COLO829 (cell line): Measurements from ENCODE around the gene RBKS.

Experiments used
- DNase-seq: peaks from one replicate; pipeline ENCODE4 v3.0.0; 2012; ENCODE audit warnings: low spot score

The RBKS gene

GRCh38 chr2:27890146-27890923 lies at the start of gene RBKS, which contains the start of gene BABAM2:
Gene RBKS (minus strand): TSS chr2:27890387. CDS start chr2:27890345, 42 bp downstream.
Gene BABAM2 (plus strand): TSS chr2:27890729. CDS start chr2:27894557, 3,828 bp downstream.
- DNase-seq = peak; percentile 83

DNA sequence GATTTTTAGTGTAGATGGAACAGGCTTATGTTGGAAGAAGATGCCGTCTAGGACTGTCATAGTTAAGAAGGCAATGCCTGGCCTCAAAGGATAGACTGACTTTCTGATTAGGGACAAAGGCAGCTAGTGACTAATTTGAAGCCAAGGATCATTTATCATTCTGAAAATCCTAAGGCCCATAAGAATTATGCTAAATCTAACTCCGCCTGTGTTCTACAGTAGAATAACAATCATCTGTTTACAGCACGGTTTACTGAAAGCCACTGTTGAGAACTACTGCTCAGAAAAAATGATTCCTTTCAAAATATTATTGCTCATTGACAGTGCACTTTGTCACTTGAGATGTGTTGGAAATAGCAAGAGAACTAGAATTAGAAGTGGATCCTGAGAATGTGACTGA lies 44.8 kb upstream of the RBKS start:
- no peak for DNase-seq

DNA sequence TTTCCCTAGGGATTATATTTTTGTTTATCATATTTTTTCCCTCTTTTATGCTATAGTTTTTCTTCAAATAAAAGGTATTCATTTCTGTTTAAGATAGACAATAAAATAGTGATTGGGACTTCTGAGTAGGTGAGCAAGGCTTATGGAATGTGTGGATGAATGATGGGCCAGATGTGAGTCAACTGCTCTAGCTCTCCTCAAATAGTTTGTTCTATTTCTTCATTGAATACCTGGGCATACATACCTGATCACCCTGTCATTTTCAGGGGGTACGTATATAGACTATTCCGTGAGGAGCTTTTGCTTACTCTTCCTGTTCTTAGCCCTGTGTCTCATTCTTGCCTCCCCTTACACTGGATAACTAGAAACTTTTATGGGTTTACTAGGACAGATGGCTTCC lies 42.2 kb upstream of the RBKS start:
- no peak for DNase-seq

- DNase-seq = no peak
These were observed 41.3 kb upstream of the RBKS start for GRCh38 chr2:27931361-27931950.

DNA sequence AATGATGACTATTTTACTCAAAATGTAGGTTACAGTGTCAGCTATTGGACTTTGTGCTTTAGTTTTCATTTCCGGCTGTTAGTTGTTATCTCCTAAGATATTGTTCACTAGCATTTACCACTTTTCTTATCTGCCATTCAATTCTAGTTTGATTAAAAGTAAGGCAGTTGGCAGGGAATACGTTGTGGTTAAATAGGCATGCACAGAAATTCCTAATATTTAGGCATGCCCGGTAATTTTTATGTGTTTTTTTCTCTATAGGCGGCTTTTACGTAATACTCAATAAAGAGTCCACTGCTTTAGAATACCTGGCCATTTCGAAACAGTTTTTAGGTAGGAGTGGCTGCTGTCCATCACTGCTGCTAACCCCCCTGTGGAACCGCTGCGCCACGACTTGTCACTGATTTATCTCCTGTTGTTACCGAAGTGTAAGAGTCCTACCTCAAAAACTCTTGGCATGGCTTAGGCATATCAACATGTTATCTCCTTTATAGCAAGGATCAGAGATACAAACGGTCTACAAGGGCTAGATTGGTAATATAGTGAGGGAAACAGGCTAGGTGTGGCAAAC lies 39.8 kb upstream of the RBKS start:
- no peak for DNase-seq

DNA sequence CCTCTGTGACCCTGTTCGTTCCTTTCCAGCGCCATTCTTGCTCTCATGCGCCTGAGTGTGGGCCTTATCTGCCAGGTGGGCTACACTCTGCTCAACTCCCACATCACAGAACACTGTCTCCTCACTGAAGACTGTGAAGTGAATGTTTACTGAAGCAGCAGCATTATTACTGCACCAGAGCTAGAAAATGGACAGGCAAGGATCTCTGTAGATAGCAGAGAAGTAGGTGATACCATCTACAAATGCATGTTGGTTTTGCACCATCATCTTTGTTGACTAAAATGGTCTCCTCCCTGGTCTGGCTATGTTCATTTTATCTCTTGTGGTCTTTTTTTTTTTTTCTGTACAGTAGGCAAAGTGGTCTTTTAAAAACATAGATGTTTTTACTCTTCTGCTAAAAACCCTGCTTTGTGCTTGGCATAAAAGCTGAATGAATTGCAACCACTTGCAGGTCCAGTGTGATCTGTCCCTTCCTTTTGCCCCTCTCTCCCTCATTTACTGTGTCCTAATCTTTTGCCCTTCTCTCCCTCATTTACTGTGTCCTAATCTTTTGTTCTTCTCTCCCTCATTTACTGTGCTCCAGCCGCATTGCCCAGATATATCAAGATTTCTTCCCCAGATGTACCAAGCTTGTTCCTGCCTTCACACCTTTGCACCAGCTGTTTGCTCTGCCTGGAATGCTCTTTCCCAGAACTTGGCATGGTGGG lies 35.7 kb upstream of the RBKS start:
- DNase-seq = no peak

DNA sequence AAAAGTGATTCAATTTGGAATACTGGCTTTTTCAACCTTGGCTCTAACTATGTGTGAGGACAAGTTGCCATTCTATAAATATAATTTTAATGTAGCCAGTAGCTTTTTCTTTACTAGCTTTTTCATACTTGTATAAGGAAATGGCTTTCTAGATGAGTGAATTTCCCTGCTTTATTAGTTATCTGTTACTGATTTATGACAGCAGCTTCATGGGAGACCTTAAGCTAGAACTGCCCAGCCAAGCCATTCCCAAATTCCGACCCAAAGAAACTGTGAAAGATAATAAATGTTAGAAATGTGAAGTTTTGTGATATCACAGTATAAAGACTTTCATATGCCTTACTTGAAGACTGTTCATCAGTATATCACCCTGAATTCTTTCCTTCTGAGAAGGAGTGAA lies 32.7 kb upstream of the RBKS start:
- DNase-seq = no peak

- no peak for DNase-seq
These were observed 31.8 kb upstream of the RBKS start for GRCh38 chr2:27921880-27922547.

GRCh38 chr2:27921424-27921823 lies 31.2 kb upstream of the RBKS start:
- no peak for DNase-seq

GRCh38 chr2:27920148-27920885 lies 30.1 kb upstream of the RBKS start:
- no peak for DNase-seq

- no peak for DNase-seq
These were observed 26.3 kb upstream of the RBKS start for GRCh38 chr2:27916293-27916995.

GRCh38 chr2:27915874-27916273 lies 25.7 kb upstream of the RBKS start:
- no peak for DNase-seq

- no peak for DNase-seq
These were observed 25.0 kb upstream of the RBKS start for GRCh38 chr2:27915191-27915590.

GRCh38 chr2:27914805-27915175 lies 24.6 kb upstream of the RBKS start:
- no peak for DNase-seq

DNA sequence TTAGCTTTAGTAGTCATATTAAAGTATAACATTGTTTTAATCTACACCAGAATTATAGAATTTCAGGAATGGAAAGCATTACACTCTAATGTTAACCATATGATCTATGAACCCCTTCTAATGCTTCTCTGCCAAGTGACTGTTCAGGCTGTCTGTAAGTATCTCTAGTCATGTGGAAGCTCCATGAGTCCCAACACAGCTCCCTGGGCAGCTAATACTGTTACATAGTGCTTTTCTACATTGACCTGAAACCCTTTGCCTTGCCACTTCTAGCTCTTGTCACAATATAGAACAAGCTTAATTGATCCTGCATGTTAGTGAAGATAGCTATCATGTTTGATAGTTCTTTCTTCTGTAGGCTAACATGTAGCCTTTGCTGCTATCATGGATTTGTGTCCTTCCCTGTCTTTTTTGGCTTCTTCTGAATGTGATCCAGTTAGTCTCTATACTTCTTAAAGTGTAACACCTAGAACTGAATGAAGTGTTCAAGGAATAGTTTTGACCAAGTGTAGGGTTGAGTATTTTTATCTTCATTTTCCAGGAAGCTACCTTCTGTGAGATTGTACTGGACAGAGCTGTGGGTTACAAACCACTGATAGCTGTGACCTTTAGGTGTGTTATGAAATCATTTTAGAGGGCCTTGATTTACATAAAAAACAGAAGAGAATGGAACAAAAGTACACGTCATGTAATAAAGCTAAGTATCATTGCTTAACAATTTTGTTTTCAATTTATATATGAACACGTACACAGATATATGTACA lies 24.0 kb upstream of the RBKS start:
- DNase-seq = no peak

DNA sequence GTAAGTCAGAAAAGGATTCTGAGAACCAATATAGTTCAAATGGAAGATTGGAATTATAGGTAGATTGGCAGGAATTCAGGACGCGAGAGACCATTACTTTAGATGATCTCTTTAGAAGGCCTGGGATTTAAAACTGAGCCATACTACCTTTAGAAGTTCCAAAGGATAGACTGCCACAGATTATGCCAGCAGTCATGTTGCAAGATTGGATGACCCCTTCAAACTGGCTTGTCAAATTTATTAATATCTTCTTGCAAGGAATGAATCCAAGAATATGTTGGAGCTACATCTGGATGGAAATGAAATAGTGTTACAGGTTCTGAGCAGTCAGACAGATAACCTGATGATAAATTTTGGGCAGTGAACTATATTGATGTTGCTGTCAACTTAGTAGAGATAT lies 22.3 kb upstream of the RBKS start:
- DNase-seq = no peak

DNA sequence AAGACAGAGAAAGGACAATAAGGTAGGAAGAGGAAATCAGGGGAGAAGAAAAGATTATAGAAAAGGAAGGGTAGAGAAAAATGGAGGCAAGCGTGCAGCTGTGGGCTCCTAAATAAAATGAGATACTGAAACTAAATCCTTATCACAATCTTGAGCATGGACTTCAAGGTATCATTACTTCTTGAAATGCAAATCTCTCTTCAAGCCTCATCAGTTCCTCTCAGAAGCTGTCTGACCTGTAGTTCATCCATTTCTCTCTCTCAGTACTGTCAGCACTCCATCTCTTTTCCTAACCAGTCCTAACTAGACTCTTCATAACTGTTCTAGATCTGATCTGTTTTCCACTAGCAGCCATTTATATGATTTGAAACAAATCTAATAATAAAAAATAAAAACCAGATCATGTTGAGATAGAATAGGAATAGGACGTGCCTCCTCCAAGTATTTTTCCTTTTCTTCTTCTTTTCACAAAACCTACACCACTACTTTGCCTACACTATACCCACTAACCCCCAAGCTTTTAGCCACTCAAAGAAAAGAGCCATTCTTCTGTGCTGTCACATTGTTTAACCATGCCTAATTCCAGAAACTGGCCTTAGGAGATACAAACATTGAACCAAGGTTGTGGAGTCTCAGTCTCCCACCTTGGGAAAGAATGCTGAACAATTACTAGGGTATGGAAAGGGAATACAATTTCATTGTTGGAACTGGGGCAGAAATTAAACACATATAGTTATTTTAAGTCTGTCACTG lies 21.4 kb upstream of the RBKS start:
- no peak for DNase-seq

DNA sequence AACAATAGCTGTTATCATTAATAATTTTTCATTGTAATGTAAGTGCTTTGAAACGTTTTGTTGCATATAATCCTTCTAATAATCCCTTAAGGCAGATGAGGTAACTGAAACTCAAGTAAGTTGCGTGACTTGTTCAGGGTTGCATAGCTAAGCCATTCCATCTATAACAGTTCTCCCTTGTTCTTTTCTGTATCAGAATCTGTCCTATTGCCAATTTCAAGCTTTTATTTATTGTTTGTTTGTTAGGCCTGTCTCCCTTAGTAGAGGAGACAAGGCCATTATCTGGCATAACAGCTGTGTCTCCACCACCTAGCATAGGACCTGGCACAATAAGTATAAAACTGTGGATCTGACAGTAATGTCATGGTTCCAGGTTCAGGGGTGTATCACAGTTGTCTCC lies 19.7 kb upstream of the RBKS start:
- DNase-seq = no peak

- no peak for DNase-seq
These were observed 17.4 kb upstream of the RBKS start for GRCh38 chr2:27907547-27907946.
